Measurements from ENCODE around the gene CCDC51.

Gene CCDC51

DNA sequence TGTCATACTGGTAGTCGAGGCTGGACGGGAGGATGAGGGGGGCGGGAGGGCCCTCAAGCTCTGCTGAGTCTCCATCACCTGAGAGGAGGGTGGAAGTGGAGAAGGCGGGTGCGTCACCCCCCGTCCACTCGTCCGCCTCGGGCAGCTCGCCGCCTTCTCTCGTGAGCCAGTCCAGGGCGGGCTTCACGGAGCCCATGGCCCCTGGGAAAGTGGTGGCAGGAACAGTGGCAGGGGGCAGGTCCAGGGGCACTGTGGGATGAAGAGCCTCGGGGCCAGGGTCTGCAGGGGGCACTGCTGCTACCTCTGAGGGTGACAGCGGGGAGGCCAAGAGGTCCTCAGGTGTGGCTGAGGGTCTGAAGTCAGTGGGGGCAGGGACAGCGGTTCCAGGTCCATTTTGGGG is 20.3 kb downstream of the CCDC51 start:
- Histone ChIP-seq H3K4me2 (ENCODE audit: low read depth, low read length, poor library complexity, severe bottlenecking) (no peak overlapping the region), H2AFZ (ENCODE audit: low read depth, low read length, severe bottlenecking) (no peak overlapping the region), H3K9me2 (replicated peaks; ENCODE audit: insufficient read depth, low read length) (no peaks in the 10 kb centered on the region), H3K27me3 (ENCODE audit: low read length) (no peaks in the 10 kb centered on the region), H4K20me1 (ENCODE audit: low read depth, low read length) (no peaks in the 10 kb centered on the region), H3F3A (ENCODE audit: insufficient read depth) (no peaks in the 10 kb centered on the region), H3K4me3 (ENCODE audit: insufficient read depth, low read length, poor library complexity, severe bottlenecking) (no peak overlapping the region), H3K9ac (ENCODE audit: low read length) (no peak overlapping the region), H3K79me2 (ENCODE audit: insufficient read depth, low read length) (no peaks in the 10 kb centered on the region), H3K27ac (ENCODE audit: low read depth, low read length) (no peak overlapping the region), H3K9me3 (ENCODE audit: insufficient read depth, low read length) (no peaks in the 10 kb centered on the region), H3K36me3 (ENCODE audit: low read length) (no peaks in the 10 kb centered on the region)
- no peak for TF ChIP-seq EZH2phosphoT487 (conservative IDR thresholded peaks at IDR 0.05; ENCODE audit: low read length)
- TF ChIP-seq, protein P1, sequence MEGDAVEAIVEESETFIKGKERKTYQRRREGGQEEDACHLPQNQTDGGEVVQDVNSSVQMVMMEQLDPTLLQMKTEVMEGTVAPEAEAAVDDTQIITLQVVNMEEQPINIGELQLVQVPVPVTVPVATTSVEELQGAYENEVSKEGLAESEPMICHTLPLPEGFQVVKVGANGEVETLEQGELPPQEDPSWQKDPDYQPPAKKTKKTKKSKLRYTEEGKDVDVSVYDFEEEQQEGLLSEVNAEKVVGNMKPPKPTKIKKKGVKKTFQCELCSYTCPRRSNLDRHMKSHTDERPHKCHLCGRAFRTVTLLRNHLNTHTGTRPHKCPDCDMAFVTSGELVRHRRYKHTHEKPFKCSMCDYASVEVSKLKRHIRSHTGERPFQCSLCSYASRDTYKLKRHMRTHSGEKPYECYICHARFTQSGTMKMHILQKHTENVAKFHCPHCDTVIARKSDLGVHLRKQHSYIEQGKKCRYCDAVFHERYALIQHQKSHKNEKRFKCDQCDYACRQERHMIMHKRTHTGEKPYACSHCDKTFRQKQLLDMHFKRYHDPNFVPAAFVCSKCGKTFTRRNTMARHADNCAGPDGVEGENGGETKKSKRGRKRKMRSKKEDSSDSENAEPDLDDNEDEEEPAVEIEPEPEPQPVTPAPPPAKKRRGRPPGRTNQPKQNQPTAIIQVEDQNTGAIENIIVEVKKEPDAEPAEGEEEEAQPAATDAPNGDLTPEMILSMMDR (IDR thresholded peaks at IDR 0.05; ENCODE audit: insufficient read depth, low read length, poor library complexity, severe bottlenecking) = no peak

DNA sequence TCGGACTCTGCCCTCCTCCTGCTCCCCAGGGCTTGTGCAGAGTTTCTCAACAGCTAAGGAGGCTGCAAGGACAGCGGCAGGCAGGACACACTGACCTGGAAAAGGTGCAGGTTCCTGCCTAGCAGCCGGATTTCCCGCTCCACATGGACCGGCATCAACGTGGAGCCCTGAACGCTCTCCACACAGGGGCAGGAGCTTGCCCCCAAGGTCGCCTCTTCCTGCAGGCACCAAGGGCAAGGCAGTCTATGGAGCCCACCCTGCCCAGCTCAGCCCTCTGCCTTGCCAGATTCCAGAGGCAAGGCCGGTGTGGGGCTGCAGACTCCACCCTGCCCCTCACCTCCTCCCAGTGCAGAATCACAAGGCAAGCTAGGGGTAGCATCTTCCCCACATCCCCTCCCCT is 20.8 kb downstream of the CCDC51 start:
- H3K4me2 ChIP-seq (ENCODE audit: low read depth, low read length, poor library complexity, severe bottlenecking) = no peak overlapping the region
- no peak overlapping the region for H2AFZ ChIP-seq (ENCODE audit: low read depth, low read length, severe bottlenecking)
- no peaks in the 10 kb centered on the region for H3F3A ChIP-seq (ENCODE audit: insufficient read depth)
- H3K79me2 ChIP-seq (ENCODE audit: insufficient read depth, low read length) = no peaks in the 10 kb centered on the region
- no peak overlapping the region for H3K9ac ChIP-seq (ENCODE audit: low read length)
- no peak for TF ChIP-seq EZH2phosphoT487 (conservative IDR thresholded peaks at IDR 0.05; ENCODE audit: low read length)
- TF ChIP-seq, protein P1 (IDR thresholded peaks at IDR 0.05; ENCODE audit: insufficient read depth, low read length, poor library complexity, severe bottlenecking) = no peak
- no peak overlapping the region for H3K27ac ChIP-seq (ENCODE audit: low read depth, low read length)
- no peak overlapping the region for H3K4me3 ChIP-seq (ENCODE audit: insufficient read depth, low read length, poor library complexity, severe bottlenecking)
- H3K9me2 ChIP-seq (replicated peaks; ENCODE audit: insufficient read depth, low read length) = no peaks in the 10 kb centered on the region
- H4K20me1 ChIP-seq (ENCODE audit: low read depth, low read length) = no peaks in the 10 kb centered on the region
- no peaks in the 10 kb centered on the region for H3K27me3 ChIP-seq (ENCODE audit: low read length)
- H3K9me3 ChIP-seq (ENCODE audit: insufficient read depth, low read length) = no peaks in the 10 kb centered on the region
- no peaks in the 10 kb centered on the region for H3K36me3 ChIP-seq (ENCODE audit: low read length)

- Histone ChIP-seq H3K79me2 (ENCODE audit: insufficient read depth, low read length) (no peaks in the 10 kb centered on the region), H3K9me2 (replicated peaks; ENCODE audit: insufficient read depth, low read length) (no peaks in the 10 kb centered on the region), H3K27ac (ENCODE audit: low read depth, low read length) (no peak overlapping the region), H3K36me3 (ENCODE audit: low read length) (no peaks in the 10 kb centered on the region), H3K9me3 (ENCODE audit: insufficient read depth, low read length) (no peaks in the 10 kb centered on the region), H2AFZ (ENCODE audit: low read depth, low read length, severe bottlenecking) (no peak overlapping the region), H3K27me3 (ENCODE audit: low read length) (no peaks in the 10 kb centered on the region), H3F3A (ENCODE audit: insufficient read depth) (no peaks in the 10 kb centered on the region), H3K9ac (ENCODE audit: low read length) (no peak overlapping the region), H3K4me3 (ENCODE audit: insufficient read depth, low read length, poor library complexity, severe bottlenecking) (no peak overlapping the region), H4K20me1 (ENCODE audit: low read depth, low read length) (no peaks in the 10 kb centered on the region), H3K4me2 (ENCODE audit: low read depth, low read length, poor library complexity, severe bottlenecking) (no peak overlapping the region)
- TF ChIP-seq, protein P1 (IDR thresholded peaks at IDR 0.05; ENCODE audit: insufficient read depth, low read length, poor library complexity, severe bottlenecking) = no peak
- TF ChIP-seq EZH2phosphoT487 (conservative IDR thresholded peaks at IDR 0.05; ENCODE audit: low read length) = no peak
Measured at GRCh38 chr3:48418651-48419050, 21.3 kb downstream of the CCDC51 start.

Measured in SU-DHL-6 (cell line).